SK-N-SH (cell line): ENCODE measurements around the gene PRKN. TPM values are rescaled to one million over a fixed set of nuclear protein-coding genes. Genes with fewer than 3 reads are reported as not detected.

ENCODE experiments used
- CTCF ChIA-PET: fragments of 300-600, 350-600 bp; formaldehyde crosslinking; extraction: SDS; loops from one replicate; lab custom pipeline; 2021; lab: Yijun Ruan, JAX
- POLR2A ChIA-PET: fragments of 350-600 bp; sonication (Branson Sonifier 250); formaldehyde crosslinking; extraction: SDS; loops from one replicate; lab custom pipeline; 2020; ENCODE audit warnings: antibody characterized with exemption, inconsistent platforms; lab: Yijun Ruan, JAX
- DNase-seq: peaks from one replicate; pipeline ENCODE4 v3.0.0; 2012
- H2AFZ ChIP-seq: fragments of 200-600 bp; sonication (generic); 2 replicates; pipeline ENCODE4 v1.8.1; 2016; ENCODE audit warnings: antibody characterized with exemption, mild to moderate bottlenecking, low read depth
- H3F3A ChIP-seq: fragments of 200-600 bp; sonication (generic); replicated peaks from 2 replicates; pipeline ENCODE3; 2016; ENCODE audit warnings: antibody characterized with exemption, mild to moderate bottlenecking; ENCODE audit not compliant: insufficient read depth
- H3K27ac ChIP-seq, 2 experiments: fragments of 200-500 bp in 1 of 2; fragments of 200-600 bp in 1 of 2; sonication (Bioruptor generic) in 1 of 2; sonication (generic), shearing (Covaris generic) in 1 of 2; 2 replicates each; pipeline versions ENCODE4 v1.5.1 to v1.6.1; 2014 to 2016; ENCODE audit warnings: low read depth in 2 of 2, inconsistent platforms in 1 of 2, low read length in 1 of 2, mild to moderate bottlenecking in 1 of 2, mixed read lengths in 1 of 2
- H3K27me3 ChIP-seq: fragments of 200-600 bp; sonication (generic), shearing (Covaris generic); 2 replicates; pipeline ENCODE4 v1.6.1; 2016; ENCODE audit warnings: mixed run types; ENCODE audit not compliant: insufficient read depth
- H3K36me3 ChIP-seq, 2 experiments: fragments of 200-500 bp in 1 of 2; fragments of 200-600 bp in 1 of 2; sonication (Bioruptor generic) in 1 of 2; sonication (generic) in 1 of 2; replicated peaks in 1 of 2; 2 replicates each; pipeline versions ENCODE3 to v1.5.1; 2014 to 2016; ENCODE audit warnings: low read length in 1 of 2, mild to moderate bottlenecking in 1 of 2; ENCODE audit not compliant: insufficient read depth in 2 of 2, control insufficient read depth in 1 of 2
- H3K4me1 ChIP-seq, 2 experiments: fragments of 200-500 bp in 1 of 2; fragments of 200-600 bp in 1 of 2; sonication (Bioruptor generic) in 1 of 2; sonication (generic), shearing (Covaris generic) in 1 of 2; 2 replicates each; pipeline versions ENCODE4 v1.5.1 to v1.6.1; 2014 to 2016; ENCODE audit warnings: low read depth in 1 of 2, low read length in 1 of 2, mixed run types in 1 of 2; ENCODE audit not compliant: insufficient read depth in 2 of 2, control insufficient read depth in 1 of 2
- H3K4me2 ChIP-seq: fragments of 200-600 bp; sonication (generic), shearing (Covaris generic); 2 replicates; pipeline ENCODE4 v1.6.1; 2017; ENCODE audit warnings: mixed run types
- H3K4me3 ChIP-seq, 2 experiments: fragments of 200-500 bp in 1 of 2; fragments of 200-600 bp in 1 of 2; sonication (Bioruptor generic) in 1 of 2; sonication (generic), shearing (Covaris generic) in 1 of 2; 2 replicates each; pipeline versions ENCODE4 v1.5.1 to v1.8.1; 2014 to 2016; ENCODE audit warnings: low read depth in 2 of 2, inconsistent platforms in 1 of 2, low read length in 1 of 2, mild to moderate bottlenecking in 1 of 2, mixed read lengths in 1 of 2, moderate library complexity in 1 of 2
- H3K79me2 ChIP-seq: fragments of 200-600 bp; sonication (generic); 2 replicates; pipeline ENCODE4 v1.8.1; 2017; ENCODE audit warnings: mild to moderate bottlenecking; ENCODE audit not compliant: insufficient read depth
- H3K9ac ChIP-seq: fragments of 200-600 bp; sonication (generic); 2 replicates; pipeline ENCODE4 v1.6.1; 2017; ENCODE audit warnings: mixed run types
- H3K9me2 ChIP-seq: fragments of 200-600 bp; sonication (generic); 2 replicates; pipeline ENCODE4 v1.6.1; 2017; ENCODE audit warnings: mixed run types
- H3K9me3 ChIP-seq: fragments of 200-600 bp; sonication (generic); 2 replicates; pipeline ENCODE4 v1.6.1; 2017; ENCODE audit warnings: mixed run types, mild to moderate bottlenecking, moderate library complexity
- H4K20me1 ChIP-seq: fragments of 200-600 bp; sonication (generic); 2 replicates; pipeline ENCODE4 v1.6.1; 2017; ENCODE audit warnings: mild to moderate bottlenecking, mixed run types; ENCODE audit not compliant: insufficient read depth
- ELF1 ChIP-seq: IDR thresholded peaks from 2 replicates; pipeline ENCODE4 v1.4.0; 2012
- FOSL2 ChIP-seq: IDR thresholded peaks from 2 replicates; pipeline ENCODE4 v1.4.0; 2012; ENCODE audit warnings: low read depth, mild to moderate bottlenecking, moderate library complexity, borderline replicate concordance
- GABPA ChIP-seq: IDR thresholded peaks from 2 replicates; pipeline ENCODE4 v1.4.0; 2012; ENCODE audit warnings: low read depth, mild to moderate bottlenecking
- JUND ChIP-seq: IDR thresholded peaks from 2 replicates; pipeline ENCODE4 v1.4.0; 2012
- MEF2A ChIP-seq: IDR thresholded peaks from 2 replicates; pipeline ENCODE4 v1.4.0; 2012; ENCODE audit warnings: low read depth, borderline replicate concordance
- MXI1 ChIP-seq: IDR thresholded peaks from 2 replicates; pipeline ENCODE4 v1.6.1; 2012; ENCODE audit warnings: mild to moderate bottlenecking, low read depth, low read length, improper control_type of control experiment
- POLR2AphosphoS5 ChIP-seq: IDR thresholded peaks from 2 replicates; pipeline ENCODE4 v1.6.1; 2012; ENCODE audit warnings: low read depth, low read length
- RCOR1 ChIP-seq: fragments of 150-350 bp; IDR thresholded peaks from 2 replicates; pipeline ENCODE4 v1.6.1; 2017; ENCODE audit warnings: antibody characterized with exemption, low read length
- RFX5 ChIP-seq: IDR thresholded peaks from 2 replicates; pipeline ENCODE4 v1.6.1; 2012; ENCODE audit warnings: mild to moderate bottlenecking, improper control_type of control experiment, low read length
- SIN3A ChIP-seq: IDR thresholded peaks from 2 replicates; pipeline ENCODE4 v1.6.1; 2012; ENCODE audit warnings: low read depth, mild to moderate bottlenecking, low read length, moderate library complexity, borderline replicate concordance
- WGBS: methylation state at CpG from one replicate; pipeline ENCODE4 v1.1.6; 2017; ENCODE audit warnings: low lambda C conversion rate; 5-methylcytosine and 5-hydroxymethylcytosine counted together
- polyA plus RNA-seq, 3 experiments: library from polyadenylated mRNA; depleted of rRNA; stranded (reverse); fragments of >200 nt; gene quantifications; 2 replicates each; pipeline ENCODE4 v1.2.3, GENCODE V29; 2012
- TF ChIP-seq, protein P1 (sequence below): IDR thresholded peaks from 2 replicates; pipeline ENCODE4; 2012
- TF ChIP-seq, protein P2 (sequence below): IDR thresholded peaks from 2 replicates; pipeline ENCODE4 v1.4.0; 2012; ENCODE audit warnings: low read depth, borderline replicate concordance

Gene PRKN
- polyA plus RNA-seq, 1 of the 3 experiments (the other 2 are of a cell fraction), result 0.76 TPM

DNA sequence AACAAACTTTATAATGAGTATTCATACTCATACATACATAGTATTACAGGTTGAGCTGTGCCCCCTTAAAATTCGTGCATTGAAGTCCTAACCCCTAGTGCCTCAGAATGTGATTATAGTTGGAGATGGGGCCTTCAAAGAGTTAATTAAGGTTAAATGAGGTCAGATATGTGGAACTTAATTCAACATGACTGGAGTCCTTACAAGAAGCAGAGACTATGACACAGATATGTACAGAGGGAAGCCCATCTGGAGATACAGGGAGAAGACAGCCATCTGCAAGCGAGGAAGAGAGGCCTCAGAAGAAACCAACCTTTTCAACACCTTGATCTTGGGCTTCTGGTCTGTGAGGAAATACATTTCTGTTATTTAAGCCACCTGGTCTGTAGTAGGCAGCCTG lies 917.6 kb downstream of the PRKN start:
- no peaks in the 10 kb centered on the region for H3K27me3 ChIP-seq
- H3K79me2 ChIP-seq, result no peaks in the 10 kb centered on the region
- H3K4me1 ChIP-seq, result no peaks in the 10 kb centered on the region
- H2AFZ ChIP-seq, result no peak overlapping the region
- ChIA-PET CTCF (interaction anchor here (0.9 kb wide), 1 partner anchor 43 kb away, joined by 3 read pairs; no protein-coding TSS in a partner anchor), POLR2A (no interaction called here)
- H3K4me2 ChIP-seq, result no peak overlapping the region
- H3F3A ChIP-seq, result no peaks in the 10 kb centered on the region
- H3K9me3 ChIP-seq, result no peaks in the 10 kb centered on the region
- WGBS, result 27% methylated on average over 2 of the region's 2 CpGs
- DNase-seq, result no peak
- H3K9ac ChIP-seq, result no peak overlapping the region
- no peaks in the 10 kb centered on the region for H3K36me3 ChIP-seq
- TF ChIP-seq RCOR1, result no peak
- TF ChIP-seq POLR2AphosphoS5, result no peak
- TF ChIP-seq FOSL2, result no peak
- TF ChIP-seq ELF1, result no peak
- TF ChIP-seq, protein P1, sequence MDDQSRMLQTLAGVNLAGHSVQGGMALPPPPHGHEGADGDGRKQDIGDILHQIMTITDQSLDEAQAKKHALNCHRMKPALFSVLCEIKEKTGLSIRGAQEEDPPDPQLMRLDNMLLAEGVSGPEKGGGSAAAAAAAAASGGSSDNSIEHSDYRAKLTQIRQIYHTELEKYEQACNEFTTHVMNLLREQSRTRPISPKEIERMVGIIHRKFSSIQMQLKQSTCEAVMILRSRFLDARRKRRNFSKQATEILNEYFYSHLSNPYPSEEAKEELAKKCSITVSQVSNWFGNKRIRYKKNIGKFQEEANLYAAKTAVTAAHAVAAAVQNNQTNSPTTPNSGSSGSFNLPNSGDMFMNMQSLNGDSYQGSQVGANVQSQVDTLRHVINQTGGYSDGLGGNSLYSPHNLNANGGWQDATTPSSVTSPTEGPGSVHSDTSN, result no peak
- no peak for TF ChIP-seq MEF2A
- no peak for TF ChIP-seq SIN3A
- H3K27ac ChIP-seq, result no peak overlapping the region
- no peaks in the 10 kb centered on the region for H4K20me1 ChIP-seq
- no peak overlapping the region for H3K4me3 ChIP-seq
- H3K9me2 ChIP-seq, result no peaks in the 10 kb centered on the region

DNA sequence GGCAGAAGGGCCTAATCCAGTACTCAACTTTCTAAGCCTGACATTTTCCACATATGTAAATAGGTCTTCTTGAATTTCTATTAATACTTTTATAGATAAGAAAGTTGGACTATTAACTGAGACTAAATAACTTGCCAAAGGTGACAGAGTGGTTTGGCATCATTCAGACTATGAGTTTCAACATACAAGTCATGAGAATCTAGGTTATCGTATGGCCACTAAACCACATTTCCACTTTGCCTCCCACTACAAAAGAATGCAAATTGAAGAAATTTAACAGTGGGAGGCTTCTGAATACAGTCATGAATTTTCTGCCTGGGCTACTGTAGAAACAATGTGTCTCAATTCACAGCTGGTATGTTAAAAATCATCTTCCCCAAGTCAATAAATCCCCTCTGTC lies 922.7 kb downstream of the PRKN start:
- Histone ChIP-seq H3K9me2 (no peaks in the 10 kb centered on the region), H3K9ac (no peak overlapping the region), H3K4me3 (no peak overlapping the region), H2AFZ (no peak overlapping the region), H3K36me3 (no peaks in the 10 kb centered on the region), H3K4me2 (no peak overlapping the region), H4K20me1 (no peaks in the 10 kb centered on the region), H3K9me3 (no peaks in the 10 kb centered on the region), H3K27ac (no peak overlapping the region), H3K4me1 (no peaks in the 10 kb centered on the region; a peak in 1 of 4 replicates), H3K27me3 (no peaks in the 10 kb centered on the region), H3F3A (no peaks in the 10 kb centered on the region), H3K79me2 (no peaks in the 10 kb centered on the region)
- TF ChIP-seq GABPA, result no peak
- POLR2A ChIA-PET, result no interaction called here
- 83% methylated on average over 1 of the region's 1 CpG for WGBS
- CTCF ChIA-PET, result interaction anchor here (1.4 kb wide), 1 partner anchor 410 kb away, joined by 3 read pairs; no protein-coding TSS in a partner anchor
- DNase-seq, result no peak

DNA sequence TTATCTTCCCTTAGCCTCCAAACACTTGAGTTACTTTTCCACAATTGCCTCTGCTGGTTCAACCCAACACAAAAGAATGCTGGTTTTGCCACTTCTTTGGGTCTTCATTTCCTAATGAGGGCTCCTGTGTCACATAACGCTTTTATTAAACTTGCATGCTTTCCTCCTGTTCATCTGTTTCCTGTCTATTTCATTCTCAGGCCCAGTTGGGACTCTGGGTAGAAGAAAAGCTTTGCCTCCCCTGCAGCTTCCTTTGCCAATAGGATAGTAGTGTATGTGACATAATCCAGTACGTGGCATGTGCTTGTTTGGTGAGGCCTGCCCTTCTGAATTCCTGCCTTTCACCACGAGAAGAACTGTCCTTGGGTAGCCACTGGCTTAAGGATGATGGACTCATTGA lies 924.4 kb downstream of the PRKN start:
- Histone ChIP-seq H3K4me2 (no peak overlapping the region), H3K27me3 (no peaks in the 10 kb centered on the region), H2AFZ (no peak overlapping the region), H3K9me3 (no peaks in the 10 kb centered on the region), H3K27ac (no peak overlapping the region), H3K36me3 (no peaks in the 10 kb centered on the region), H3K9me2 (no peaks in the 10 kb centered on the region), H3F3A (no peaks in the 10 kb centered on the region), H4K20me1 (no peaks in the 10 kb centered on the region), H3K9ac (no peak overlapping the region), H3K4me3 (no peak overlapping the region), H3K4me1 (no peaks in the 10 kb centered on the region; a peak in 1 of 4 replicates), H3K79me2 (no peaks in the 10 kb centered on the region)
- POLR2A ChIA-PET, result interaction anchor here (0.7 kb wide), 1 partner anchor 1313 kb away, joined by 3 read pairs; no protein-coding TSS in a partner anchor
- TF ChIP-seq RFX5, result no peak
- TF ChIP-seq, protein P2, sequence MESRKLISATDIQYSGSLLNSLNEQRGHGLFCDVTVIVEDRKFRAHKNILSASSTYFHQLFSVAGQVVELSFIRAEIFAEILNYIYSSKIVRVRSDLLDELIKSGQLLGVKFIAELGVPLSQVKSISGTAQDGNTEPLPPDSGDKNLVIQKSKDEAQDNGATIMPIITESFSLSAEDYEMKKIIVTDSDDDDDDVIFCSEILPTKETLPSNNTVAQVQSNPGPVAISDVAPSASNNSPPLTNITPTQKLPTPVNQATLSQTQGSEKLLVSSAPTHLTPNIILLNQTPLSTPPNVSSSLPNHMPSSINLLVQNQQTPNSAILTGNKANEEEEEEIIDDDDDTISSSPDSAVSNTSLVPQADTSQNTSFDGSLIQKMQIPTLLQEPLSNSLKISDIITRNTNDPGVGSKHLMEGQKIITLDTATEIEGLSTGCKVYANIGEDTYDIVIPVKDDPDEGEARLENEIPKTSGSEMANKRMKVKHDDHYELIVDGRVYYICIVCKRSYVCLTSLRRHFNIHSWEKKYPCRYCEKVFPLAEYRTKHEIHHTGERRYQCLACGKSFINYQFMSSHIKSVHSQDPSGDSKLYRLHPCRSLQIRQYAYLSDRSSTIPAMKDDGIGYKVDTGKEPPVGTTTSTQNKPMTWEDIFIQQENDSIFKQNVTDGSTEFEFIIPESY, result no peak
- no peak for TF ChIP-seq ELF1
- TF ChIP-seq JUND, result no peak
- TF ChIP-seq POLR2AphosphoS5, result no peak
- TF ChIP-seq MXI1, result no peak
- no peak for TF ChIP-seq SIN3A
- no peak for DNase-seq
- CTCF ChIA-PET, result no interaction called here
- 33% methylated on average over 3 of the region's 3 CpGs for WGBS
